Hepatic stellate cell (primary cell): ENCODE results near the gene KIF18B.

Experiments used
- DNase-seq: peaks from one replicate; pipeline ENCODE4 v3.0.0; 2011; ENCODE audit warnings: low spot score

The KIF18B gene

DNA sequence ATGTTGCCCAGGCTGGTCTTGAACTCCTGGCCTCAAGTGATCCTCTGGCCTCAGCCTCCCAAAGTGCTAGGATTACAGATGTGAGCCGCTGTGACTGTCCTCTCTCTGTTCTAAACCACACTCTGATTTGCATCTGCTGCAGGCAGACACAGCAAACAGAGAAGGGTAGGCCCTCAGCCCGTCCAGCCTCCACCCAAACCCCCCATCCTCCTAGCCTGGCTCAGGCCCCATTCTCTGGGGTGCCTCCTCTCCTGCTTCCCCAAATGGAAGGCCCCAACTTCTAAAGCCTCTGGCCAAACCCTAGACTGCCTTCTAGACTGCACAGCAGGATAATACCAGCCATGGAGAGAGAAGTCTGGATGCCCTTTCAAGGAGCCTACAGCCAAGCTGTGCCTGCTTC, 28.2 kb downstream of the KIF18B start:
- DNase-seq = no peak

GRCh38 chr17:44918006-44918405, 29.6 kb downstream of the KIF18B start:
- DNase-seq = no peak

- no peak for DNase-seq
Observed at GRCh38 chr17:44917456-44917855, 30.1 kb downstream of the KIF18B start.

GRCh38 chr17:44916781-44917241, 30.8 kb downstream of the KIF18B start:
- DNase-seq = no peak

DNA sequence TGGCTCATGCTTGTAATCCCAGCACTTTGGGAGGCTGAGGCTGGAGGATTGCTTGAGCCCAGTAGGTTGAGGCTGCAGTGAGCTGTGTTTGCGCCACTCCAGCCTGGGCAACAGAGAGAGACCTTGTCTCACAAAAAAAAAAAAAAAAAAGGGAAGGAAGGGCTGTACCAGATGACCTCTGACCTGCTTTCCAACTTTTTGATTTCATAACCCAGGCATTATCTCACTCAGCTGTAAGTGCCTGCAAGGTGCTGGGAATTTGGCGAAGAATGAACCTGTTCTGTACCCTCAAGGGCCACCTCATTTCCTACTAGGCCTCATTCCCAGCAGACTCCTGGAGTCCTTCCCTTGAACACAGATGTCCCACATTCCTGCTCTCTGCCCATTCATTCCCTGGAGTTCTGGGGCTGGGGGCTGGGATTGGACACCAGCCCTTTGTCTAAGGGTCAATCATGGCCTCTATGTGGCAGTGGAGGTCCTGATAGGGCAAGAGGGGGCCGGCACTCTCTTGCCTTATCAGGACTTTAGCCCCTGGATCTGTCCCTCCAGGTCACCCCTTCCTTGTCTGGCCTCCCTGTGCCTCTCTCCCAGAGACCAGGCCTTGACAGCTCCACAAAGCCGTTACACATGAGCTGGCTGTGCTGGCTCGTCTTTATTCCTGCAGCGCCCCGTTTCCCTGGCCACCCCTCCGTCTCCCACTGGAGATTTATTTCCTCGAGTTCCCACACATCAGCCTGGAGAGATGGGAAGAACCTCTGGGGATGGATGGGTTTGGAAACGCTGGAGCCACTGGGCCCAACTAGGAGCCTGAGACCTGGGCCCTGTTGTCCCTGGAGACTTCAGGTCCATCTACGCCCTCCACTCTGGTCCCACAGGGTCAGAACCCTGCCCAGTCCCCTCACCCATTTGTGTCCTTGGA, 31.5 kb downstream of the KIF18B start:
- DNase-seq = no peak

DNA sequence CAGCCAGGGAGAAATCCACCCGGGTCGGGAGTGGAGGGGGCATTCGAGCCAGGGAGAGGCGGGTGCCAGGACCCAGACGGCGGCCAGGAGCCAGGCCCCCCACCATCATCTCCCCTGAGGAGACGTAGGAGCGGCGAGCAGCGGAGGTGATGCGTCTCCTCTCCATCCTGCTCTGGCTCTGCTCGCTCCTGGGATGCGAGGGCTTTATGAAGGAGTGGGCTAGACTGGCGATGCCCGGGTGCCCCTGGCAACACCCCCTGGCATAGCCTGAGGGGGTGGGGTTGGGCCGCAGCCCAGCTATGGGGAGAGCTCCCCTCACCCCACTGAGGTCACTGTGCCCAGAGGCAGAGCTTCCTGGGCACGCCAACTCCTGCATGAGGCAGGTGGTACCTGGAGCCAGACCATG, 32.2 kb downstream of the KIF18B start, which contains the start of gene GFAP:
Gene GFAP, minus strand, starts transcription at position 180 of the 406 bp plus-strand sequence. Its CDS starts 14 bp downstream, at position 166.
- DNase-seq = no peak

GRCh38 chr17:44914698-44915271, 32.8 kb downstream of the KIF18B start:
- no peak for DNase-seq

DNA sequence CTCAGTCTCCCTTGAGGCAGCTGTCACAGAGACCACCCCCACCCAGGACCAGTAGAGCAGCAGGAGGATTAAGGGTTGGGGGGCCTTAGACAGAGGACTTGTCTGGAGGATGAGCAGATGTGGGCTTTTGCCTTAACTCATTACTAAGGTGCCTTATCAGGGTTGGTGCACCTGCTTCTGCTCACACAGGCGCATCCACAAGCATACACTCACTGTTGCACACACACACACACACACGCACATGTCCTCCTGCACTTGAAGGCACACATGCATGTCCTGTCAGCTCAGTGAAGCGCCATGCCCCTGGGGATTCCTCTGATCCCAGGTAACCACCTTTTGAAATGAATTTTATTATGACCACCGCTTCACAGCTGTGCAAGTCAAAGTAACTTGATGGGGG, 33.4 kb downstream of the KIF18B start:
- DNase-seq = no peak

DNA sequence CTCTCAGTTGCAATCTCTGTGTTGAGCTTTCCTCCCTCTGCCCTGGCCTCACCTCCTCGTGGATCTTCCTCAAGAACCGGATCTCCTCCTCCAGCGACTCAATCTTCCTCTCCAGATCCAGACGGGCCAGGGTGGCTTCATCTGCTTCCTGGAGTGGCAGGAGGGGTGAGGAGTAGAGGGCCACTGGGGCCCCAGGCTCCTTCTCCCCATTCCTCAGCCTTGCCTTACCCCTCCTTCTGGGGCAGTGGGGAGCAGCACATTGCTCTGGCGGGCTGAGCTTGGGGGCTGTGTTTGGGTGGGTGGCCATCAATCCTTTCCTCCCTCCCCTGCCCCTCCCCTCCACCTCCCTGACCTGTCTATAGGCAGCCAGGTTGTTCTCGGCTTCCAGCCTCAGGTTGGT, 33.9 kb downstream of the KIF18B start:
- DNase-seq = no peak

GRCh38 chr17:44912763-44913544, 34.6 kb downstream of the KIF18B start:
- no peak for DNase-seq

DNA sequence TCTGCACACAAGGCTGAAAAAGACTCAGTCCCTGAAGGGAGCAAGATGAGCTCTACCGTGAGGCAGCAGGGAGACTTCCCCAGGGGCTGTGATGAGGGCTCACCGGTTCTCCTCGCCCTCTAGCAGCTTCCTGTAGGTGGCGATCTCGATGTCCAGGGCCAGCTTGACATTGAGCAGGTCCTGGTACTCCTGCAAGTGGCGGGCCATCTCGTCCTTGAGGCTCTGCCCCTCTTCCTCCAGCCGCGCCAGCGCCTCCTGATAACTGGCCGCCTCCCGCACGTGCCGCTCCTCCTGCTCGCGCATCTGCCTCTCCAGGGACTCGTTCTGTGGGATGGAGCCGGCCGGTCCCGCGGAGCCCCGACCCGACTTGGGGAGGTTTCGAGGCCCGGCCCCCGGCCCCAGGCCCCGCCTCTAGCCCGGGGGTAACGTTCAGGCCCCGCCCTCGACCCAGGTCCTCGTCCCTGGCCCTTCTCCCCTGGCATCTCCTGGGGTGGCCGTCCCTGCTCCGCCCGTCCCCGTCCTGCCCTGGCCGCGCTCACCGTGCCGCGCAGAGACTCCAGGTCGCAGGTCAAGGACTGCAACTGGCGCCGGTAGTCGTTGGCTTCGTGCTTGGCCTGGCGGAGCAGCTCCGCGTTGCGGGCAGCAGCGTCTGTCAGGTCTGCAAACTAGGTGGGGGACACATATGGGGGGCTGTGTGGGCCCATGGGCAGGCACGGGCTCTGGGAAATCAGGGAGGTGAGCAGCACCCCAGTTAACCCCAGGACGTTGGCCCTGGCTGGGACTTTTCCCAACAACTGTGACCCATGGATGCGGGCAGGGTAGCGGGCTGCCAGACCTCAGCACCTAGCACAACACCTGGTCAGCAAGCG, 36.2 kb downstream of the KIF18B start:
- DNase-seq = peak; percentile 81

DNA sequence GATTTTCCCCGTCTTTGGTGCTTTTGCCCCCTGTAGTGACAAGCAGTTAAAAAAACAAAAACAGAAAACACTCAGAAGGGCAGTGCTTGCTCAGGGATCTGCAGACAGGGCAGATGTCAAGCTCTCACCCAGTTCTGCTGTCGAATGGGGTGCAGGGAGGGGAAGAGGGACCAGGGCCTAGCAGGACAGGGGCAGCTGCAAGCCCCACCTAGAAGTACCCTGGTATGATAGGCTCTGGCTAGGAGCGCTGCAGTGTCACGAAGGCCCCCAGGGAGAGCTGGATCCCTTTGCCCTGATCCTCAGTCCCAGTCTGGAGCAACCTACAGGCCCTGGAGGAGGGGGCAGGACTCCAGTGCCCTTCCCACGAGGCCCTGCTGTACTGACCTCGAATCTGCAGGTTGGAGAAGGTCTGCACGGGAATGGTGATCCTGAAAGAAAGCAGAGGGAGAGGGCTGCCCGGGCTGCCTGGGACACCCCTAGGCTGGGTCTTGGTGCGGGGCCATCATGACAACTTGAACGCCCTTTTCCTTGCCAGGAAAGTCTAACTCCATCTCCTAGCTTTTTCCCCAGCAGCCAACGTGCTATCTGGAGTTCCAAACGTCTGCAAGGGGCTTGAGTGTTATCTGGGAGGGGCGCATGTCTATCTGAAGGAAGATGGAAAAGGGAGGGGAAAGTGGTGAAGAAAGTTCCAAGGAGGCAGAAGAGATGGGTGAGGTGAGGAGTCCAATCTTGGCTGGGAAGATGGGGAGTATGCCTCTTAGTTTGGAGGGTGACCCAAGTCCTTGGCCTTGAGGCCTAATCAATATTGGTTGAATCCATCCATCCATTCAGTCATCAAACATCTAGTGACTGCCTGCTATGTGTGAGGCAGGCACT, 37.1 kb downstream of the KIF18B start:
- no peak for DNase-seq

DNA sequence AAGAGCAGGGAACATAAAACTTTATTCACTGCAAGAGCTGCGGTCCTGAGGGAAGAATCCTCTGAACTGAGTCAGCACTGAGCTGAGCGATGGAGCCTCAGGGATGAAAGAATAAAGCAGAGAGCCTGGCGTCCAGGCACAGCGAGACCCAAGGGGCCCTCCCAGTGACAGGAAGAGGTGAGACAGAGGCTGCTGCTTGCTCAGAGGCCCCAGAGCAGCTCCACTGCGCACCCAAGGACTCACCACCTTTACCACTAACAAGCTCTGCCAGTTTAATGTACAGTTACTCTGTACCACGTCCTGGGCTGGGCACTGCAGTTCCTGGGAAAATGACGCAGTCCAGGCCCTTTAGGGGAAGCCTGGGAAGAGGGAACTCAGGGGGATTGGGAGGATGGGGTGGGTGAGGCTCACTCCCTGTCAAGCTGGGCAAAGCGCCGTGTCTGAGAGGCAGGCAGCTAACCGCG, 37.9 kb downstream of the KIF18B start:
- DNase-seq = no peak

GRCh38 chr17:44908761-44909326, 38.7 kb downstream of the KIF18B start:
- DNase-seq = no peak

- no peak for DNase-seq
Observed at GRCh38 chr17:44907729-44908470, 39.7 kb downstream of the KIF18B start.

DNA sequence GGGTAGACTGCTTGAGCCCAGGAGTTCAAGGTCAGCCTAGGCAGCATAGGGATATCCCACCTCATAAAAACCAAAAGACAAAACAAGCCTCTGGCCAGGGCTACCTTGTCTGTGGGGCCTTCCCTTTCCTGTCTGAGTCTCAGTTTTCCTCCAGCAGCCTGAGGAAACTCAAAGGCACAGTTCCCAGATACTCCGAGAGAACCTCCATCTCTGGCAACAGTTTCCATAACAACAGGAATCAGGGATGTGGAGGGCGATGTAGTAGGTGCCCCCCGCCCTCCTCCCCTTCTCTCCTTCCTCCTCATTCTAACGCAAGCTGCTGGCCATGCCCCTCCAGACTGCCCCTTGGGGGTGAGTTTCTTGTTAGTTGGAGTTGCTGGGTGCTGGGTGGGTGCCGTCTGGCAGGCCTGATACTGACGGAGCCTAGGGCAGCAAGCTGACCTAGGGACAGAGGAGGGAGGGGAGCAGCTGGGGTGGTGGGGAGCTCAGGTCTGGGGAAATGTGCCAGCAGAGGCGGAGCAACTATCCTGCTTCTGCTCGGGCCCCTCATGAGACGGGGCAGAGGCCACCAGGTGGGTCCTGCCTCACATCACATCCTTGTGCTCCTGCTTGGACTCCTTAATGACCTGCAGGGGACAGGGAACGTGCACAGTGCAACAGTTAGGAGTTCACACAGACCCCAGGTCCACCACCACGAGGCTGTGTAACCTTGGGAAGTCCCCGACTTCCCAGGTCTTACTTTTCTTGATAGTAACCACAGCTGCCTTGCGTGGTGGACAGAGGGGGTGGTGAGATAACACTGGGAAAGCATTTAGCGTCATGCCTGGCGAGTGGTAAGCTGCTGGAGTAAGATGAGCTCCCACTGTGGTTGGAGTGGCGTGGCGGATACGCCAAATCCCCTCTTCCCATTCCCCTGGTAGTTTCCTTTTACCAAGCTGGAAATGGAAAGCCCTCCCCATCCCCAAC, 40.5 kb downstream of the KIF18B start:
- DNase-seq = no peak

GRCh38 chr17:44906010-44906646, 41.4 kb downstream of the KIF18B start:
- peak; percentile 91 for DNase-seq
